Cardiac muscle cell (in vitro differentiated cells and primary cell): ENCODE results near the gene FBXO40. TPM values are rescaled to one million over a fixed set of nuclear protein-coding genes. Genes with fewer than 3 reads are reported as not detected.

Source experiments
- DNase-seq, 2 donors: peaks; one replicate each; pipeline versions ENCODE4 v3.0.0 to v3.0.0-alpha.2; 2010 to 2017; ENCODE audit warnings: low read depth in 1 of 2, low spot score in 1 of 2
- H3K27ac ChIP-seq: fragments of 200-600 bp; sonication (generic); 2 replicates; pipeline ENCODE4 v1.5.1; 2016
- H3K27me3 ChIP-seq: fragments of 200-600 bp; sonication (generic); 2 replicates; pipeline ENCODE4 v1.6.0; 2016; ENCODE audit warnings: control low read depth
- H3K36me3 ChIP-seq: fragments of 200-600 bp; sonication (generic); 2 replicates; pipeline ENCODE4 v1.5.1; 2016; ENCODE audit warnings: control low read depth
- H3K4me1 ChIP-seq: fragments of 200-600 bp; sonication (generic); 2 replicates; pipeline ENCODE4 v1.8.1; 2017; ENCODE audit warnings: low read depth, mild to moderate bottlenecking, mixed run types
- H3K4me3 ChIP-seq: fragments of 200-600 bp; sonication (generic); 2 replicates; pipeline ENCODE4 v1.5.1; 2016; ENCODE audit warnings: mild to moderate bottlenecking
- H3K9me3 ChIP-seq: fragments of 200-600 bp; sonication (generic); 2 replicates; pipeline ENCODE4 v1.5.1; 2017; ENCODE audit warnings: low read depth, mild to moderate bottlenecking, control low read depth
- polyA plus RNA-seq: library from polyadenylated mRNA; unstranded; fragments of >200 nt; fragmentation: Nextera tagmentation; extraction: Ambion mirVana; gene quantifications from 2 replicates; pipeline ENCODE4 v1.2.1, GENCODE V29; 2016
- total RNA-seq: library from RNA; depleted of rRNA; stranded (reverse); fragments of >200 nt; gene quantifications from 2 replicates; pipeline ENCODE4 v1.2.3, GENCODE V29; 2016
- TF ChIP-seq, protein P1 (sequence below): IDR thresholded peaks from 2 replicates; pipeline ENCODE4 v1.5.1; 2012; ENCODE audit warnings: low read depth, mild to moderate bottlenecking, low read length

FBXO40 gene
- total and polyA plus RNA-seq, 2 experiments from 2014 or later = 6.5 to 18.0 TPM

DNA sequence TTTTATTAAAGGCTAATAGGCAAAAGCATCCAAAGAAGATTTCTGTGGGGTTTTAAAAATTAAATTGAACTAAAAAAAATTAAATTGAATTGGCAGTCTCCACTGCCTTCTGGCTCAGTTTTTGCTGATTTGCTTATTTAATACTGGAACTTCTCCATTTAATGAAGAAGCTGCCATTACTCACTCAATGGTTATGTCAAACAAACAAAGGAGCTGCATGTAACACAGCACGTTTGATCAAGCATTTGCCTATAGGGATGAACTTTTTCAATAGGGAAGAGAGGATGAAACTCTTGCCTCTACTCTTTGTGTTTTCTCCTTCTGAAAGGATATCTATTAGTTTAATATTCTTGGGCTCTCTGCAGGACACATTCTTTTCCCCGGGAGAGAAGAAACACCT is 72.3 kb downstream of the FBXO40 start:
- no peaks in the 10 kb centered on the region for H3K9me3 ChIP-seq
- peak overlapping the region; percentile 70 for H3K27ac ChIP-seq
- H3K27me3 ChIP-seq = no peaks in the 10 kb centered on the region
- TF ChIP-seq, protein P1, sequence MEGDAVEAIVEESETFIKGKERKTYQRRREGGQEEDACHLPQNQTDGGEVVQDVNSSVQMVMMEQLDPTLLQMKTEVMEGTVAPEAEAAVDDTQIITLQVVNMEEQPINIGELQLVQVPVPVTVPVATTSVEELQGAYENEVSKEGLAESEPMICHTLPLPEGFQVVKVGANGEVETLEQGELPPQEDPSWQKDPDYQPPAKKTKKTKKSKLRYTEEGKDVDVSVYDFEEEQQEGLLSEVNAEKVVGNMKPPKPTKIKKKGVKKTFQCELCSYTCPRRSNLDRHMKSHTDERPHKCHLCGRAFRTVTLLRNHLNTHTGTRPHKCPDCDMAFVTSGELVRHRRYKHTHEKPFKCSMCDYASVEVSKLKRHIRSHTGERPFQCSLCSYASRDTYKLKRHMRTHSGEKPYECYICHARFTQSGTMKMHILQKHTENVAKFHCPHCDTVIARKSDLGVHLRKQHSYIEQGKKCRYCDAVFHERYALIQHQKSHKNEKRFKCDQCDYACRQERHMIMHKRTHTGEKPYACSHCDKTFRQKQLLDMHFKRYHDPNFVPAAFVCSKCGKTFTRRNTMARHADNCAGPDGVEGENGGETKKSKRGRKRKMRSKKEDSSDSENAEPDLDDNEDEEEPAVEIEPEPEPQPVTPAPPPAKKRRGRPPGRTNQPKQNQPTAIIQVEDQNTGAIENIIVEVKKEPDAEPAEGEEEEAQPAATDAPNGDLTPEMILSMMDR = no peak
- H3K4me3 ChIP-seq = no peak overlapping the region
- H3K4me1 ChIP-seq = peaks cover 18% of the 10 kb centered on the region
- no peak for DNase-seq
- H3K36me3 ChIP-seq = peaks cover 48% of the 10 kb centered on the region

DNA sequence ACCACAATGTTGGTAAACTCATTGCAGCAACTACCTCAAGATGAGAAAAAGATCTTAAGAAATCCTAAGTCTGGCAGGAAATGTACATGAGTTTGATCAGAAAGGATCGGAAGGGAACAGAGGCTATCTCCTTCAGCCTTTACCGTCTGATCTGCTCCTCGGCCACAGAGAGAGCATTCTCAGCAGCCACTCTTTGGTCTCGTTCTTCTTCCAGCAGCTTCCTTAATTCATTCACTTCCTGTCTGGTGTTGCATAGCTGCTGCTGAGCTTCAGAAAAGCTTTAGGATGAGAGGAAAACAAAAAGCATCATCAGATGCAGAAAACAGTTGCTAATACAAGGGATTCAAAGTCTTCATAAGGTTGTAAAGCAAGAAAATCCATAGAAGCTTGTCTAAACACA is 74.2 kb downstream of the FBXO40 start:
- Histone ChIP-seq H3K9me3 (no peaks in the 10 kb centered on the region), H3K4me1 (peaks cover 18% of the 10 kb centered on the region), H3K27me3 (no peaks in the 10 kb centered on the region), H3K27ac (no peak overlapping the region), H3K36me3 (peaks cover 51% of the 10 kb centered on the region), H3K4me3 (no peak overlapping the region)
- DNase-seq = no peak
- TF ChIP-seq, protein P1 = no peak

- H3K9me3 ChIP-seq = no peaks in the 10 kb centered on the region
- TF ChIP-seq, protein P1 = no peak
- no peaks in the 10 kb centered on the region for H3K27me3 ChIP-seq
- no peak for DNase-seq
- no peak overlapping the region for H3K27ac ChIP-seq
- H3K4me1 ChIP-seq = peaks cover 4% of the 10 kb centered on the region
- peaks cover 43% of the 10 kb centered on the region for H3K36me3 ChIP-seq
- H3K4me3 ChIP-seq = no peak overlapping the region
Measured at GRCh38 chr3:121670676-121671075, 77.5 kb downstream of the FBXO40 start.

DNA sequence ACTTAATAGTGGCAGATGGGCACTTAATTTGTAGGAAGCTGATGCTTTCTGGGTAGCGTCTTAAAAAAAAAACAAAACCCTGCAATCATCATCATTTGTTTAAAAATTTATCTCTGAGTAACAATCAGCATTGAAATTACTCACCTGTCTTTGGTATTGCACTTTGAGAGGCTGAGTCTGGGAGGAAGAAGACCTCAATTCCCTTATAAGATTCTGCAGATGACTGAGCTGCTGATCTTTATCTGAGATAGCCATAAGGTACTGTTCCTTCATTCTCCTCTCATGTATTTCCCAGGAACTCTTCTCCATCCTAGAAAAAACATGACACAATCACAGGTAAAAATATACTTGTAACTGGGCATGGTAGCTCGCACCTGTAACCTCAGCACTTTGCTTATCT is 84.0 kb downstream of the FBXO40 start:
- TF ChIP-seq, protein P1 = no peak
- DNase-seq = no peak
- Histone ChIP-seq H3K4me3 (no peak overlapping the region), H3K27ac (no peak overlapping the region), H3K9me3 (no peaks in the 10 kb centered on the region), H3K4me1 (no peaks in the 10 kb centered on the region), H3K27me3 (no peaks in the 10 kb centered on the region), H3K36me3 (peaks cover 50% of the 10 kb centered on the region)

Other genes starting within 250 kb of the FBXO40 start
- 3.0 and 7.1 TPM in 2 replicates for gene POLQ, start 47.4 kb upstream of the FBXO40 start, total RNA-seq
- gene POLQ, start 47.4 kb upstream of the FBXO40 start, polyA plus RNA-seq = 2.2 and 2.8 TPM in 2 replicates
- not detected in 2 replicates for gene ARGFX, start 25.4 kb upstream of the FBXO40 start, total RNA-seq
- not detected in 2 replicates for gene ARGFX, start 25.4 kb upstream of the FBXO40 start, polyA plus RNA-seq
- 0.25 and 0.57 TPM in 2 replicates for gene HCLS1, start 67.5 kb downstream of the FBXO40 start, total RNA-seq
- 0.11 and 0.39 TPM in 2 replicates for gene HCLS1, start 67.5 kb downstream of the FBXO40 start, polyA plus RNA-seq
- gene GOLGB1, start 156.4 kb downstream of the FBXO40 start, total RNA-seq = 23.2 and 46.1 TPM in 2 replicates
- gene GOLGB1, start 156.4 kb downstream of the FBXO40 start, polyA plus RNA-seq = 48.8 and 57.2 TPM in 2 replicates
- 19.1 and 20.3 TPM in 2 replicates for gene IQCB1, start 241.7 kb downstream of the FBXO40 start, total RNA-seq
- 19.8 and 26.6 TPM in 2 replicates for gene IQCB1, start 241.7 kb downstream of the FBXO40 start, polyA plus RNA-seq
- 0.67 and 1.7 TPM in 2 replicates for gene EAF2, start 241.8 kb downstream of the FBXO40 start, total RNA-seq
- 2.8 and 3.7 TPM in 2 replicates for gene EAF2, start 241.8 kb downstream of the FBXO40 start, polyA plus RNA-seq